Measurements from ENCODE around the gene PRPF8. TPM values are rescaled to one million over a fixed set of nuclear protein-coding genes. Genes with fewer than 3 reads are reported as not detected.
A peak's percentile ranks its signal among the peaks of the same experiment; 100 is the strongest.

The PRPF8 gene
- total and polyA plus RNA-seq, 2 of the 8 experiments (the other 6 are each of a cell fraction or from before 2014, with no cell fraction given), result 329 to 337 TPM

GRCh38 chr17:1724869-1725641 lies 40.4 kb upstream of the PRPF8 start:
- H4K8ac ChIP-seq (ENCODE audit: extremely low read depth, insufficient read depth, low read length), result peak overlapping the region; percentile 81
- peaks cover 8% of the 10 kb centered on the region; the same call in 1 of the 2 replicates for H3K23me2 ChIP-seq (ENCODE audit: low read depth, low read length)
- 0 out of 7 replicates have a peak, but pooled peaks cover 0 to 2% (median 0%) of the 10 kb centered on the region in 4 experiments for H3K27me3 ChIP-seq (replicated peaks in 1 of 4; ENCODE audit: control insufficient read depth in 3 of 4, extremely low read depth in 1 of 4, insufficient read depth in 3 of 4, low read length in 3 of 4)
- H3K4me3 ChIP-seq (ENCODE audit: extremely low read depth in 1 of 4, insufficient read depth in 2 of 4, low read depth in 3 of 4, low read length in 4 of 4), result peak overlapping the region; percentile 39 to 78 (median 45)
- no peak overlapping the region for H2BK20ac ChIP-seq (ENCODE audit: low read length)
- peak overlapping the region in 1 of 4 experiments; percentile 35; a peak in 3 of 7 replicates for H3K9ac ChIP-seq (replicated peaks in 1 of 4; ENCODE audit: extremely low read depth in 1 of 4, low read depth in 3 of 4, low read length in 3 of 4)
- WGBS, 2 experiments (ENCODE audit: extremely low coverage in 1 of 2, insufficient coverage in 1 of 2, insufficient read length in 1 of 2, insufficient replicate concordance in 2 of 2, low coverage in 1 of 2, low lambda C conversion rate in 2 of 2, missing lambda C conversion rate in 1 of 2), result 45% methylated on average over 38 of the region's 51 CpGs; no CpG with 5 or more reads in 1 of the 2 experiments
- no peaks in the 10 kb centered on the region for H3K9me3 ChIP-seq (ENCODE audit: insufficient read depth in 2 of 2, low read depth in 1 of 2, low read length in 1 of 2)
- H2BK15ac ChIP-seq (ENCODE audit: low read length), result no peak overlapping the region
- no peak overlapping the region for H4K5ac ChIP-seq (ENCODE audit: insufficient read length, low read depth, low read length)
- FAIRE-seq, result no peak
- ChIA-PET CTCF (ENCODE audit: partially characterized antibody) (interaction anchor here (1.0 to 2.5 kb wide), 9 partner anchors 11 to 61 kb away, joined by 3 to 15 read pairs (median 3); partner anchors contain the start of gene SERPINF1), POLR2A (ENCODE audit: partially characterized antibody) (interaction anchor here (0.9 to 3.1 kb wide), 7 partner anchors 8 to 41 kb away, joined by 3 to 17 read pairs (median 5); partner anchors contain the start of gene SERPINF1)
- no peaks in the 10 kb centered on the region; a peak in 1 of 4 replicates for H3K79me2 ChIP-seq (ENCODE audit: control insufficient read depth in 1 of 2, insufficient read depth in 2 of 2, low read length in 2 of 2)
- peaks cover 0 to 5% of the 10 kb centered on the region in 2 experiments for H4K20me1 ChIP-seq (replicated peaks in 1 of 2; ENCODE audit: control insufficient read depth in 1 of 2, insufficient read depth in 2 of 2, low read length in 2 of 2)
- H2AK5ac ChIP-seq (ENCODE audit: low read depth, low read length), result no peak overlapping the region
- 0 out of 2 replicates have a peak overlapping the region, but pooled peaks have one; percentile 5 for H2BK12ac ChIP-seq (ENCODE audit: low read depth, low read length)
- peaks cover 0 to 5% (median 3%) of the 10 kb centered on the region in 4 experiments; a peak in 5 of 7 replicates for H3K4me1 ChIP-seq (replicated peaks in 1 of 4; ENCODE audit: control insufficient read depth in 3 of 4, insufficient read depth in 4 of 4, low read length in 3 of 4)
- no peak overlapping the region for H3K23ac ChIP-seq (ENCODE audit: insufficient read length)
- no peak overlapping the region for H3K14ac ChIP-seq (ENCODE audit: insufficient read length)
- H3K4ac ChIP-seq (replicated peaks; ENCODE audit: insufficient read length, low read depth, low read length), result no peak overlapping the region
- H3K56ac ChIP-seq (replicated peaks; ENCODE audit: insufficient read length, low read depth, low read length), result no peak overlapping the region
- no peak overlapping the region for H3K27ac ChIP-seq (ENCODE audit: low read depth, low read length)
- DNase-seq (ENCODE audit: low read depth in 1 of 2, low spot score in 2 of 2), result peak in 1 of 2 experiments; percentile 71
- peak overlapping the region; percentile 65 for H4K91ac ChIP-seq (replicated peaks; ENCODE audit: insufficient read length, low read length)
- no peak overlapping the region; the same call in 1 of the 2 replicates for H3K18ac ChIP-seq (ENCODE audit: extremely low read depth, low read length)
- H2BK5ac ChIP-seq (ENCODE audit: low read depth, low read length), result no peak overlapping the region; the same call in 1 of the 2 replicates
- H3K79me1 ChIP-seq (ENCODE audit: low read depth, low read length), result peaks cover 4% of the 10 kb centered on the region; the same call in 1 of the 2 replicates
- no peak overlapping the region for H2AFZ ChIP-seq (ENCODE audit: low read length)
- H2BK120ac ChIP-seq (replicated peaks; ENCODE audit: low read depth, low read length), result no peak overlapping the region
- no peaks in the 10 kb centered on the region; a peak in 1 of 8 replicates for H3K36me3 ChIP-seq (ENCODE audit: control insufficient read depth in 2 of 4, insufficient read depth in 4 of 4, low read length in 3 of 4)
- peak overlapping the region; percentile 44 to 95 for H3K4me2 ChIP-seq (ENCODE audit: insufficient read depth in 1 of 2, low read depth in 2 of 2, low read length in 2 of 2)
- TF ChIP-seq ZNF274 (IDR thresholded peaks at IDR 0.05; ENCODE audit: borderline replicate concordance, extremely low read depth, low read length) (no peak), TAF7 (optimal IDR thresholded peaks at IDR 0.05; ENCODE audit: borderline replicate concordance, low read depth, low read length) (no peak), FOSL1 (IDR thresholded peaks at IDR 0.05; ENCODE audit: insufficient read depth, low read depth, low read length) (no peak), CBX8 (IDR thresholded peaks at IDR 0.05; ENCODE audit: borderline replicate concordance, low read depth, low read length) (no peak), POU5F1 (IDR thresholded peaks at IDR 0.05; ENCODE audit: low read depth, low read length) (no peak), CHD1 (IDR thresholded peaks at IDR 0.05; ENCODE audit: low read depth, low read length) (no peak), KDM5A (IDR thresholded peaks at IDR 0.05; ENCODE audit: low read length) (no peak), MAFK (IDR thresholded peaks at IDR 0.05; ENCODE audit: low read depth, low read length) (no peak), KDM4A (IDR thresholded peaks at IDR 0.05; ENCODE audit: low read depth, low read length, severe bottlenecking) (no peak), SAP30 (IDR thresholded peaks at IDR 0.05; ENCODE audit: insufficient read depth, insufficient replicate concordance, low read length) (no peak), MAX (IDR thresholded peaks at IDR 0.05) (peak; percentile 76)
